ENCODE data around the gene CD69. TPM values are rescaled to one million over a fixed set of nuclear protein-coding genes. Genes with fewer than 3 reads are reported as not detected.

Gene CD69
- total RNA-seq, 1 experiment from 2014 or later: not detected

- Histone ChIP-seq H3K27me3 (replicated peaks; ENCODE audit: control insufficient read depth, insufficient read depth, low read length) (no peaks in the 10 kb centered on the region), H3K4me3 (ENCODE audit: low read depth, low read length) (no peak overlapping the region), H3K9me3 (no peaks in the 10 kb centered on the region; the same call in 1 of the 2 replicates), H3K4me1 (no peaks in the 10 kb centered on the region), H3K36me3 (ENCODE audit: control insufficient read depth, insufficient read depth, low read length) (no peaks in the 10 kb centered on the region)
- Mint-ChIP-seq H3K9me3 (ENCODE audit: unreplicated experiment) (no peaks in the 10 kb centered on the region), H3K27me3 (ENCODE audit: insufficient read depth, unreplicated experiment) (peaks cover 12% of the 10 kb centered on the region), H3K4me3 (ENCODE audit: unreplicated experiment) (no peak overlapping the region), H3K4me1 (ENCODE audit: low read depth, unreplicated experiment) (no peaks in the 10 kb centered on the region), H3K36me3 (ENCODE audit: insufficient read depth, unreplicated experiment) (no peaks in the 10 kb centered on the region), H3K27ac (ENCODE audit: unreplicated experiment) (no peak overlapping the region)
- intact Hi-C loops (cut with micrococcal nuclease; ENCODE audit: unreplicated experiment): no loop called here
- no peak for DNase-seq
- ChIA-PET POLR2A (no interaction called here), CTCF (no interaction called here)
- no TSS peak for BruUV-seq (replicated peaks)
- TF ChIP-seq, protein P1, sequence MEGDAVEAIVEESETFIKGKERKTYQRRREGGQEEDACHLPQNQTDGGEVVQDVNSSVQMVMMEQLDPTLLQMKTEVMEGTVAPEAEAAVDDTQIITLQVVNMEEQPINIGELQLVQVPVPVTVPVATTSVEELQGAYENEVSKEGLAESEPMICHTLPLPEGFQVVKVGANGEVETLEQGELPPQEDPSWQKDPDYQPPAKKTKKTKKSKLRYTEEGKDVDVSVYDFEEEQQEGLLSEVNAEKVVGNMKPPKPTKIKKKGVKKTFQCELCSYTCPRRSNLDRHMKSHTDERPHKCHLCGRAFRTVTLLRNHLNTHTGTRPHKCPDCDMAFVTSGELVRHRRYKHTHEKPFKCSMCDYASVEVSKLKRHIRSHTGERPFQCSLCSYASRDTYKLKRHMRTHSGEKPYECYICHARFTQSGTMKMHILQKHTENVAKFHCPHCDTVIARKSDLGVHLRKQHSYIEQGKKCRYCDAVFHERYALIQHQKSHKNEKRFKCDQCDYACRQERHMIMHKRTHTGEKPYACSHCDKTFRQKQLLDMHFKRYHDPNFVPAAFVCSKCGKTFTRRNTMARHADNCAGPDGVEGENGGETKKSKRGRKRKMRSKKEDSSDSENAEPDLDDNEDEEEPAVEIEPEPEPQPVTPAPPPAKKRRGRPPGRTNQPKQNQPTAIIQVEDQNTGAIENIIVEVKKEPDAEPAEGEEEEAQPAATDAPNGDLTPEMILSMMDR (IDR thresholded peaks at IDR 0.05; ENCODE audit: insufficient read depth in 1 of 2, low read depth in 1 of 2, low read length in 1 of 2, severe bottlenecking in 1 of 2, unreplicated experiment in 1 of 2): no peak
Observed at GRCh38 chr12:9793779-9794395, 33.2 kb upstream of the CD69 start.

DNA sequence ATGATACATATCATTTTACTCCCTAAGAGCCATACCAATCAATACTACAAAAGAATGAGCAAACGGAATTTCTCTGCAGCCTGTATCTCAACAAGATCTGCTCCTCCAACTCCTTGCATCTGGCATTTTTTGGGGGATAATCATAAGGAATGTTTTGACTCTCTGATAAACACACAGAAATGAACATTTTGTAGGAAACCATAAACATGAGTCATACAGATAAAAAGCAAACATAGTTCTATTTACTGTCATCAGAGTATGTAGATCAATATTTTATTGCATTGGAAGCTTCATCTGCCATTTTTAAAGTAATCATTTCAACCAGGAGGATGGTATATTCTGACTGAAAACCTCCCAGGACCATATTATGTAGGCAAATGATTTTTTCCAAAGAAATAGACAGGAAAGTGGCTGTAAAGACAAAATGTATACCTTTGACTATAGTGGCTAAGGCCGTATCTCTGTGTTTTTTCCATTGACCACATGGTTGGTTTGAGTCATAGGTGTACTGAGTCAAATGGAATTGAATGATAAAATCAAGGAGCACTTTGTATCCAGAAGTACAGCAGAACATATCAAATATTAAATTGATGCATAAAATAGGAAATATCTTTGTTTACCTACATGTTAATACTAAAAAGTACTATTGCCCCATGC, 32.4 kb upstream of the CD69 start:
- no peaks in the 10 kb centered on the region; the same call in 1 of the 2 replicates for H3K9me3 ChIP-seq
- no peak overlapping the region for H3K27ac Mint-ChIP-seq (ENCODE audit: unreplicated experiment)
- DNase-seq: no peak
- H3K36me3 ChIP-seq (ENCODE audit: control insufficient read depth, insufficient read depth, low read length): no peaks in the 10 kb centered on the region
- TF ChIP-seq, protein P1 (IDR thresholded peaks at IDR 0.05; ENCODE audit: insufficient read depth in 1 of 2, low read depth in 1 of 2, low read length in 1 of 2, severe bottlenecking in 1 of 2, unreplicated experiment in 1 of 2): no peak
- CTCF ChIA-PET: interaction anchor here (1.0 kb wide), 1 partner anchor 43 kb away, joined by 3 read pairs; no protein-coding TSS in a partner anchor
- H3K36me3 Mint-ChIP-seq (ENCODE audit: insufficient read depth, unreplicated experiment): no peaks in the 10 kb centered on the region
- no peak overlapping the region for H3K4me3 ChIP-seq (ENCODE audit: low read depth, low read length)
- no peaks in the 10 kb centered on the region for H3K4me1 ChIP-seq
- H3K4me3 Mint-ChIP-seq (ENCODE audit: unreplicated experiment): no peak overlapping the region
- no peaks in the 10 kb centered on the region for H3K9me3 Mint-ChIP-seq (ENCODE audit: unreplicated experiment)
- POLR2A ChIA-PET: no interaction called here
- peaks cover 14% of the 10 kb centered on the region for H3K27me3 Mint-ChIP-seq (ENCODE audit: insufficient read depth, unreplicated experiment)
- no peaks in the 10 kb centered on the region for H3K4me1 Mint-ChIP-seq (ENCODE audit: low read depth, unreplicated experiment)
- intact Hi-C loops (cut with micrococcal nuclease; ENCODE audit: unreplicated experiment): no loop called here
- no TSS peak for BruUV-seq (replicated peaks)
- no peaks in the 10 kb centered on the region for H3K27me3 ChIP-seq (replicated peaks; ENCODE audit: control insufficient read depth, insufficient read depth, low read length)

DNA sequence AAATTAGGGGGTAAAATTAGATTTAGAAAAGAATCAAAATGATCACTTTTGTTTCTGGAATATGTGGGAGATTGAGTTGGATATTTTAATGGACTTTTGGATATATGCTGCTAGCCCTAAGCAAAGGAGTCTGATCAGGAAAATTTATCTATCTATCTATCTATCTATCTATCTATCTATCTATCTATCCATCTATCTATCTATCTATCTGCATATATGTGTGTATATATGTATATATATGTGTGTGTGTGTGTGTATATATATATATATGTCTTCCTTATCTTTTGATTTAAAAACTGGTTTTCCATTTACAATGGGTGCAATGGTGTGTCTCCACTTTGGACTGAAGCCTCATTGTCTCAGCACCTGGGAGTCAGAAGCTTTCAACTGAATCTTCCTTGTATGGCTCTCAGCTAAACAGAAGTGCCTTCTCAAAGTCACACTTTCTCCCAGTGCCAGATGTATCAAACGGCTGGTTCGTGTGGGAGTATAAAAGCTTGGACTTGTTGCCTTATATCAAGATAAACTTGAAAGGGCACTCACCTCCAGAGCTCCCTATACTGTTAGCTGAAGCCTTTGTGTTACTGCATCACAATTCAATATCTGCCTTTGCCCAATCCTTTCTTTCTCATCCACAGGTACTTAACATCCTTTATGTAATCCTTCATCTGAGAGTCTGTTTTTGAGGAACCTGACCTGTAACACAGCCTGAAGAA, 31.6 kb upstream of the CD69 start:
- no peaks in the 10 kb centered on the region for H3K4me1 ChIP-seq
- no peaks in the 10 kb centered on the region; the same call in 1 of the 2 replicates for H3K9me3 ChIP-seq
- Mint-ChIP-seq H3K27ac (ENCODE audit: unreplicated experiment) (no peak overlapping the region), H3K27me3 (ENCODE audit: insufficient read depth, unreplicated experiment) (peaks cover 15% of the 10 kb centered on the region), H3K4me3 (ENCODE audit: unreplicated experiment) (no peak overlapping the region), H3K36me3 (ENCODE audit: insufficient read depth, unreplicated experiment) (no peaks in the 10 kb centered on the region), H3K4me1 (ENCODE audit: low read depth, unreplicated experiment) (no peaks in the 10 kb centered on the region), H3K9me3 (ENCODE audit: unreplicated experiment) (no peaks in the 10 kb centered on the region)
- BruUV-seq (replicated peaks): no TSS peak
- TF ChIP-seq, protein P1 (IDR thresholded peaks at IDR 0.05; ENCODE audit: insufficient read depth in 1 of 2, low read depth in 1 of 2, low read length in 1 of 2, severe bottlenecking in 1 of 2, unreplicated experiment in 1 of 2): no peak
- H3K36me3 ChIP-seq (ENCODE audit: control insufficient read depth, insufficient read depth, low read length): no peaks in the 10 kb centered on the region
- ChIA-PET POLR2A (no interaction called here), CTCF (interaction anchor here (1.0 kb wide), 1 partner anchor 42 kb away, joined by 3 read pairs; no protein-coding TSS in a partner anchor)
- no peak for DNase-seq
- intact Hi-C loops (cut with micrococcal nuclease; ENCODE audit: unreplicated experiment): no loop called here
- H3K4me3 ChIP-seq (ENCODE audit: low read depth, low read length): no peak overlapping the region
- no peaks in the 10 kb centered on the region for H3K27me3 ChIP-seq (replicated peaks; ENCODE audit: control insufficient read depth, insufficient read depth, low read length)

Data from Caco-2 (cell line).